Daoy (cell line): ENCODE results near the gene DPF1. TPM values are rescaled to one million over a fixed set of nuclear protein-coding genes. Genes with fewer than 3 reads are reported as not detected.
A peak's percentile ranks its signal among the peaks of the same experiment; 100 is the strongest.
"Not testable (repeated sequence)": the region's sequence is repeated elsewhere in the genome, so short reads cannot be mapped to it uniquely, and the experiment has no call there.

Source experiments
- DNase-seq: peaks from one replicate; pipeline ENCODE4 v3.0.0-alpha.2; 2015; ENCODE audit warnings: low read depth
- total RNA-seq: library from RNA; depleted of rRNA; stranded (reverse); fragments of >200 nt; shearing (Covaris generic); gene quantifications from 2 replicates; pipeline ENCODE4 v1.2.3, GENCODE V29; 2014

DPF1 gene
- total RNA-seq, 1 experiment from 2014 or later = 5.3 TPM

DNA sequence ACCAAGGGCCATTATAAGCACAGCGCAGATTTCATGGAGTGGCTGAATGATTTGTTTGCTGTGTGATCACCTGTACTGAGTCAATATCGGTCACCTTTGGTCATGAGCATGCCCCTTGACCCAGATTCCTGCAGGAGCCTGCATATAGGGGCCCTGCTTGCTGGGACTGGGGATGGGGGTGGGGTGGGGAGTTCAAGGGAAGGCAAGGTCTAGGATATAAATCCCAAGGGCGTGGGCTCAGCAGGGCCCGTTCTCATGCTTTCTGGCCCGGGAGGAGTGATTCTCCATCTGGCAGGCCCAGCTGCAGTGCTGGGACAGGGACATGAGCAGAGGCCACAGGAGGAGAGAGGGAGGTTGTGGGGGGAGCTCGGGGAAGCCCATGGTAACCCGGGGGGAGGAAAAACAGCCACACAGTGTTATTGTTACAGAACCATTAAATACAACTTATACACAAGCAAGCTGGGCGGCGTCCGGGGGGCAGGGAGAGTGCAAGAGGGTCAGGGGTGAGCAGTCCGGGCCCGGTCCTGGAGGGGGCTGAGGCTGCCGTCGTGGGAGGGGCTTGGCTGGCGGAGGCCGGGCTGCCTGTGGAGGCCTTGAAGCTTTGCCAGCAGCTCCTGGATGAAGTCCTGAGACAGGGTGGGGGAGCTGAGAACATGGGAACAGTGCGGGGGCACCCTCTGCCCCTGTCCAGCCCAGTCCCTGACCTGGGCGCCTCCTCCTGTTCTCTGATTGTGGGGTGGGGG, 27.0 kb upstream of the DPF1 start:
- DNase-seq = no peak

- DNase-seq = no peak
Observed at GRCh38 chr19:38250428-38250820, 26.4 kb upstream of the DPF1 start.

DNA sequence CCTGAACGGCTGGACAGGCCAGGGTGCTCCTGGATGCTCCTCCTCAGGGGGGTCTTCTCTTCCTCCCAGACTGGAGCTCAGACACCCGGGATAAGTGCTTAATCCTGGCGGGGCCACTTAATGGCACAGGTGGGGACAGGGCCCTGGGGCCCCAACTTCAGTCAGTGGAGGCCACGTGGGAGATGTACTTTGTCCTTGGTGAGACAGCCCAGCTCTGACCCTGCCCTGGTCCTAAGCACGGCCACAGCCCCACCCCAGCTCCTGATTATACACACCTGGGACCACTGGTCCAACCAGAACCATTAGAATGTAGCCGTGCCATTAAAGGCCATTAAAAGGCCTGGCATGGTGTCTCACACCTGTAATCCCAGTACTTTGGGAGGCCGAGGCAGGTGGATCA, 24.4 kb upstream of the DPF1 start:
- DNase-seq = no peak

GRCh38 chr19:38247734-38248268, 23.8 kb upstream of the DPF1 start:
- no peak for DNase-seq

GRCh38 chr19:38247126-38247525, 23.1 kb upstream of the DPF1 start:
- no peak for DNase-seq

DNA sequence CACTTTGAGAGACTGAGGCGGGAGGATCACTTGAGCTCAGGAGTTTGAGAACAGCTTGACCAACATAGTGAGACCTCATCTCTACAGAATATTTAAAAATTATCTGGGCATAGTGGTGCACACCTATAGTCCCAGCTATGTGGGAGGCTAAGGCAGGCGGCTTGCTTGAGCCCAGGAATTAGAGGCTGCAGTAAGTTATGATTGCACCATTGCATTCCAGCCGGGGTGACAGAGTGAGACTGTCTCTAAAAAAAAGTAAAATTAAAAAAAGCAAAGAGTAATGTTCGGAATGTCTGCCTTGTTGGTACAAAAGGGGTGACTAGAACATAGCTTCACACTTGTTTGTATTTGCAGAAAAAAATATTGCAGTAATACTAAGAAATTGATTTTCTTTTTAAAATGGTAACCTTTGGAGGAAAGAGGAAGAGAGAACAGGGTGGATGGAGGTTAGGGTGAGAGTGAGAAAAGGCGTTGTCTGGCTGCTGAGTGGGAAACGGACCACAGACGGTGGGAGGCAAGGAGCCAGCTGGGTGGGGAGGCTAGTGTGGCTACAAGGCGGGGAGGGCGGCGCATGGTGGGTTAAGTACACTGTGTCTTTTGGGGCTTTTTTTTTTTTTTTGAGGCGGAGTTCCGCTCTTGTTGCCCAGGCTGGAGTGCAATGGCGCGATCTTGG, 21.9 kb upstream of the DPF1 start:
- DNase-seq = no peak

DNA sequence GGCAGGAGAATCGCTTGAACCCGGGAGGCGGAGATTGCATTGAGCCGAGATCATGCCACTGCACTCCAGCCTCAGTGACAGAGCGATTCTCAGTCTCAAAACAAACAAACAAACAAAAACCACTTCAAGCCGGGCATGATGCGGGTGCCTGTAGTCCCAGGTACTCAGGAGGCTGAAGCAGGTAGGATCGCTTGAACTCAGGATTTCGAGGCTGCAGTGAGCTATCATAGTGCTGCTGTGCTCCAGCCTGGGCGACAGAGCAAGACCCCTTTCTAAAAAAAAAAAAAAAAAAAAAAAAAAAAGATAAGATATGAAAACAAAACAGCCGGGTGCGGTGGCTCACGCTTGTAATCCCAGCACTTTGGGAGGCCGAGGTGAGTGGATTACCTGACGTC, 19.3 kb upstream of the DPF1 start:
- no peak for DNase-seq

DNA sequence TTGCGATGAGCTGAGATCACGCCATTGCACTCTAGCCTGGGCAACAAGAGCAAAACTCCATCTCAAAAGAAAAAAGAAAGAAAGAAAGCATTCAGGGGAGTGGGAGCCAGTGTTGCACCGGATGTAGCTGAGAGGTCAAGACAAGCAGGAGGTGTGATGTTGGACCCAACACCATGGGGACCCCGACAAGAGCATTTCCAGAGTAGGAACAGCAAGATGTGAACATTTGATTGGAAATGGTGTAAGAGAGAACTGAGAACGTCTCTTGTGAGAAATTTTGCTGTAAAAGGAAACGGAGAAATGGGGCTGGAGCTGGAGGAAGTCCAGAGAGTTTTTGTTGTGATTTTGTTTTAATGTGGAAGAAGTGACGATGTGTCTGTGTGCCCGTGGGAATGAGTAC, 15.8 kb upstream of the DPF1 start:
- no peak for DNase-seq

DNA sequence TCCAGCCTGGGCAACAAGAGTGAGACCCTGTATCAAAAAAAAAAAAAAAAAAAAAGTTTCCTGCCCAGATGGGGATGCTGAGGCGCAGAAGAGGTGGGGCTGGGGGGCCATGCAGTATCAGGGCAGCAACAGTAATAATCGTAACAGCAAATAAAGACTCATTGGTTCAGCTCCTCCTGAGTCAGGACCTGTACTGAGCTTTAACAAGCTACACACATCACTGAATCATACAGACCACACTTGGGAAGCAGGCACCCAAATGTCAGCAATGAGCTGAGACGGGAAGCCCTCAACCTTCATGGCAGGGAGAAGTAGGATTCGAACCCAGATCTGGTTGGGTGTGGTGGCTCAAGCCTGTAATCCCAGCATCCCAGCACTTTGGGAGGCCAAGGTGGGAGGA, 10.6 kb upstream of the DPF1 start:
- no peak for DNase-seq

- peak; percentile 79 for DNase-seq
Observed at GRCh38 chr19:38233740-38234251, 9.8 kb upstream of the DPF1 start.

- DNase-seq = no peak
Observed at GRCh38 chr19:38231918-38232317, 7.9 kb upstream of the DPF1 start.

DNA sequence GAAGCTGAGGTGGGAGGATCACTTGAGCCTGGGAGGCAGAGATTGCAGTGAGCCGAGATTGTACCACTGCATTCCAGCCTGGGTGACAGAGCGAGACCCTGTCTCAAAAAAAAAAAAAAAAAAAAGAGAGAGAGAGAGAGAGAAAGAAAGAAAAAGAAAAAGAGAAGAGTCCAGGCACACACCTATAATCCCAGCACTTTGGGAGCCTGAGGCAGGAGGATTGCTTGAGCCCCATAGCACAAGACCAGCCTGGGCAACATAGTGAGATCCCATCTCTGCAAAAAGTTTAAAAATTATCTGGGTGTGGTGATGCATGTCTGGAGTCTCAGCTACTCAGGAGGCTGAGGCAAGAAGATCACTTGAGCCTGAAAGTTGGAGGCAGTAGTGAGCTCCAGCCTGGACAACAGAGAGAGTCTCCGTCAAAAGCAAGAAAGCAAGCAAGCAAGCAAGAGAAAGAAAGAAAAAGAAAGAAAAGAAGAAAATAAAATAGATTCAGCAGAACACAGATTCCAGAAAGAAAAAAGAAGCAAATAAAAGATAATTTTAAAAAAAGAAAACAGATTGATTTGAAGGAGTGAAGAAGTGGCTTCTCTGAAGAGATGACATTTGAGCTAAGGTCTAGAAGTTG, 6.6 kb upstream of the DPF1 start:
- DNase-seq = not testable (repeated sequence)

DNA sequence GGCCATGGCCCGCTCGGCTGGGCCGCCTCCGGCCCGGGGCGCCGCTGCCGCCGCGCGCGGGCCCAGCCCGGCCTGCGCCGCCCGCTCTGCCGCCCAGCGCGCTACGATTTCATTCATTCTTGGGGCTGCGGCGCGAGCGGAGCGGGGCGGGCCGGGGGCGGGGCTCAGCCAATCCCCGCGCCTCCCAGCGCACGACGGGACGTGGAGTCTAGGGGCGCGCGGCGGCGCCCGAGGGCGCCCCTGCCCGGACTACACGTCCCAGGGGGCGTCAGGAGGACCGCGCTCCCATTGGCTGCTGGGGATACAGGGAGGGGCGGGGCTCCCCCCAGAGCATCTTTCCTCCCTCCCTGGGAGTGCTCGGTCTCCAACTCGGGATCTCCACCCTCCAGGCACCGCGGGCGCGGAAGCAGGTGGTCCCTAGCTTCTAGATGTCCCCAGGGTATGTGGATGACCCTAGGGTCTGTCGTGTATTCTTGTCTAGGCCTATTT, 5.6 kb upstream of the DPF1 start:
- peak; percentile 95 for DNase-seq

DNA sequence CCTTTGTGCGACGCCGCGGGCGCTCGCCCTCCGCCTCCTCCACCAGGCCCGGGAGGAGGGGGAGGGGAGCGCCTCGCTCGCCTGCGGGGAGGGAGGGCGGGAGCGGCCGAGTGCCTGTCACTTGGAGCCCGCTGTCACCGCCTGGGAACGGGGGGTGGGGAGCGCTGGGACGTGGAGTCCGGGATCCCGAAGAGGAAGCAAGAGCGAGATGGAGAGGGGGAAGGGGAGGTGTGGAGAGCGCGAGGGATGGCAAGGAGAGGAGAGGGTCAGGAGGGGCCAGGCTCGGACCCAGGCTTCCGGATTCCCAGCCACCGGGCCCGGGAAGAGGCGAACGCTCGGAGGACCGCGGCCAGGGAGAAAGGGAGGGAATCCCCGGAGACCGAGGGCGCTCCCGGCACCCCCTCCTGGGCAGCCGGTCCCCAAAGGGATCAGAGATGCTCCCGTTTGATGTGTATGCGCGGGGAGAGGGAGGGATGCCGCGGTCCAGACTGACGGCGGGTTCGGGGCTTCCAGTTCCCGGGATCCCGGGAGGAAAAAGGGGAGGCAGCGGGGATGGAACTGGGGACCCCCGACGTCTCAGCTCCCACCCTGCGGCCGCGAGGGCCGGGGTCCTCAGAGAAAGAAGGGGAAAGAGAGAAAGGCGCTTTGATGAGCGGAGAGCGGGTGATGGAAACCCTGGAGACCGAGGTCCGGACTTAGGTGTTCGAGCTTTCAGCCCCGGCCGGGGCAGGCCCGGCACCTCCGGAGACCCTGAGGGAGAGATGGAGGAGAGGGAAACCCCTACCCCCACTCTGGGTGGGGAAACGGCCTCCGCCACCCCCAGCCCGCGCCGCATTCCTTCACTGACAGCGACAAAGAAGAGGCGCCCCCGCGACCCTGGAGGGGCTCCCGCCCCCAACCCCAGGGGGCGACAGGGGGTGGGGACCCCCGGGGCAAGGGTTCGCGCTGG, 4.7 kb upstream of the DPF1 start:
- no peak for DNase-seq

GRCh38 chr19:38228005-38228377, 4.0 kb upstream of the DPF1 start:
- DNase-seq = no peak

DNA sequence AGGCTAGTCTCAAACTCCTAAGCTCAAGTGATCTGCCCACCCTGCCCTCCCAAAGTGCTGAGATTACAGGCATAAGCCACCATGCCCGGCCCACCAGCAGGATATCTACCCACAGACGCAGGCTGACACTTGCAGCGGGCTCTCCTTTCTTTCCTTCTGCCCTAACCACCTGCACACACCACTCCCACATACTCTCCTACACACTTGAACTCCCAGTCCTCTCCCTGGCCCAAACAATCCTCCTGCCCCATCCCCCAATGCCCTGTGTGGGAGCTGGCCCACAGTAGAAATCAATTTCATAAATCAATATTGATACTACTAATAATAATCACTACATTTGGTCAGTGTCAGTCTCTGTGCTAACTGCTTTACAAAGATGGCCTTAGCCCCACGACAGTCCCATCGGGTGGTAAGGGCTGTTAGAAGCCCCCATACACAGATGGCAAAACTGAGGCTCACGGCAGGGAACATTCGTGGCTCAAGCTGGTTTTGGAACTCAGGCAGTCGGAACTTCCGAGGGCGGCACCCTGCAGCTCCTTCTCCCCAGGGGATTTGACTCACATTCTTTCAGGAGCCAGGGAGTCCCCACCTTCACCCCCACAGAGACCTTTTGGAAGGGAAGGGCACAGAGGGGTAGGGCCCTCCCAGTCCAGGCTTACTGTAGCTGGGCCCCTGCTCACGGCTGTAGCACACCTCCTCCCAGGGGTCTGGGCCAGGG, 3.4 kb upstream of the DPF1 start:
- no peak for DNase-seq

GRCh38 chr19:38224863-38225218, 819 bp upstream of the DPF1 start:
- not testable (repeated sequence) for DNase-seq

DNA sequence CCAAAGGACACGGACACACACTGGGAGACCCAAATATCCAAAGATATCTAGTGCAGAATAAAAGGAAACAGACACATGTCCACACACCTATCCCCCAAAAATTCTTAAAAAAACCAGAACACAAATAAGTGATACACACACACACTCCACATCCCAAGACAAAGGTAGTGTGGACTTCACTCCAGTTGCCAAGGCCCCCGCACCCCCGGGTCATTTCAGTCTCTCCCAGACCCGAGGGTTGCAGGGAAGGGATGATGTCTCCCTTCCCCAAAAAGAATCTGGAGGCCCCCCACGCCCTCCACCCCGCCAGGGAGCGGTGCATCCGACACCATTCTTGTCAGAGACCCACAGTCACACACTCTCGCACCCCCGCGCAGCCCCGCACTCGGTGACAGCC, 407 bp downstream of the DPF1 start:
- no peak for DNase-seq

DNA sequence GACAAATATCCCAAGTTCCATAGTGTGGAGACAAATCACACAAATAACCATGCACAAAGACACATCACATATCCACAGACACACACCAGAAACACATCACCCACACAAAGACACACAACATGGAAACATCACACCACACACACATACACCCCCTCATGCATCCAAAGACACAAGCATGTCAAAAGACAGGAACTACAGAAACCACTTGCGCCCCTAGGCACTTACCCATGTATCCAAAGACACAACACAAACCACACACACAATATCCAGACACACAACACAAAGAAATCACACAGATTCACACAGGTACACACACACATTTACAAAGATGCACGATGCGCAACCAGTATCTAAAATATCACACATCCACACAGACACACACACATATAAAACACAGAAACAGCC, 901 bp downstream of the DPF1 start:
- no peak for DNase-seq

DNA sequence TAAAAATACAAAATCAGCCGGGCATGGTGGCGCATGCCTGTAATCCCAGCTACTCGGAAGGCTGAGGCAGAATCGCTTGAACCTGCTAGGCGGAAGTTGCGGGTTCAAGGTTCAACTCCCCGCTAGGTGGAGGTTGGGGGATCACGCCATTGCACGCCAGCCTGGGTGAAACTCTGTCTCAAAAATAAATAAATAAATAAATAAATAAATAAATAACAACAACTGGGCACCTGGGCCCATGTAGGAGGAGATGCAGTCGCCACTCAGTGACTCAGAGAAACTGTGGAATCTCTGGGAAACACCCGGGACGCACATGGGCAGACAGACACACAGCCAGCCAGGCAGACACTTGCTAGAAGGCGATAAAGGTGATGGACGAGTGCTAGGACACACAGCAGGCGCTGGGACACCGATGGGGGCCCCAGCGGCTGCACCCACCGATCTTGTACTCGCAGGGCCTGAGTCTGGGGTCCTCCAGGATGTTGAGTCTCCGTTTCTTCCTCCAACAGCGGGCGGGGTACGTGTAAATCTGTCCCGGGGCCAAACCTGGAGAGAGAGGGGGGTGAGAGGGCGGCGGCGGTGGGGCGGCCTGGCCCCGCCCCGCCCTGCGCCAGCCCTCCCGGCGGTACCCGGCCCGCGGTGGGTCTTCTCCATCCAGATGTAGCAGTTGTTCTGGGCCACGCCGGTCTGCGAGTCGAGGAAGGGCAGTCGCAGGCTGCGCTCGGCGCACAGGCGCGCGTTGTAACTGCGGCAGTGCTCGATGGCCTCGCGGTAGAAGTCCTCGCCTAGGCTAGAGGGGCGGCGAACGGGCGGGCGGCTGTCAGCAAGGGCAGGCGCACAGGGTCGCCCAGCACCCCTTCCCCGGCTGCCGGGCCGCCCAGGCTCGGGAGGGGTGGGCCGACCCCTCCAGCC, 1.8 kb downstream of the DPF1 start:
- DNase-seq = no peak
